BLaER1 treated with 17β-estradiol and CSF1 and Interleukin-3, amounts not matched to agents 10 nM and 100 nM (cell line): ENCODE results near the gene FPR2.

ENCODE experiments used
- H3K27ac ChIP-seq, 11 experiments: shearing (Covaris generic); formaldehyde crosslinking; 2 replicates each; pipeline ENCODE4 v1.8.1; 2022
- H3K27me3 ChIP-seq, 11 experiments: shearing (Covaris generic); formaldehyde crosslinking; 2 replicates each; pipeline ENCODE4 v1.8.1; 2022
- H3K36me3 ChIP-seq, 11 experiments: shearing (Covaris generic); formaldehyde crosslinking; 2 replicates each; pipeline ENCODE4 v1.8.1; 2022
- H3K4me1 ChIP-seq, 10 experiments: shearing (Covaris generic); formaldehyde crosslinking; 2 replicates each; pipeline ENCODE4 v1.8.1; 2022
- H3K4me2 ChIP-seq, 11 experiments: shearing (Covaris generic); formaldehyde crosslinking; 2 replicates each; pipeline ENCODE4 v1.8.1; 2022
- H3K4me3 ChIP-seq, 10 experiments: shearing (Covaris generic); formaldehyde crosslinking; 2 replicates each; pipeline ENCODE4 v1.8.1; 2022
- H3K9ac ChIP-seq, 11 experiments: shearing (Covaris generic); formaldehyde crosslinking; 2 replicates each; pipeline ENCODE4 v1.8.1; 2022
- H3K9me3 ChIP-seq, 11 experiments: shearing (Covaris generic); formaldehyde crosslinking; replicated peaks in 1 of 11; 2 replicates each; pipeline ENCODE4 v1.8.1; 2022
- H4K20me1 ChIP-seq, 11 experiments: shearing (Covaris generic); formaldehyde crosslinking; 2 replicates each; pipeline ENCODE4 v1.8.1; 2022
- Cebpa-rat ChIP-seq, 11 experiments: shearing (Covaris generic); IDR thresholded peaks; 2 replicates each; pipeline ENCODE4 v1.8.1; 2022

FPR2 gene

DNA sequence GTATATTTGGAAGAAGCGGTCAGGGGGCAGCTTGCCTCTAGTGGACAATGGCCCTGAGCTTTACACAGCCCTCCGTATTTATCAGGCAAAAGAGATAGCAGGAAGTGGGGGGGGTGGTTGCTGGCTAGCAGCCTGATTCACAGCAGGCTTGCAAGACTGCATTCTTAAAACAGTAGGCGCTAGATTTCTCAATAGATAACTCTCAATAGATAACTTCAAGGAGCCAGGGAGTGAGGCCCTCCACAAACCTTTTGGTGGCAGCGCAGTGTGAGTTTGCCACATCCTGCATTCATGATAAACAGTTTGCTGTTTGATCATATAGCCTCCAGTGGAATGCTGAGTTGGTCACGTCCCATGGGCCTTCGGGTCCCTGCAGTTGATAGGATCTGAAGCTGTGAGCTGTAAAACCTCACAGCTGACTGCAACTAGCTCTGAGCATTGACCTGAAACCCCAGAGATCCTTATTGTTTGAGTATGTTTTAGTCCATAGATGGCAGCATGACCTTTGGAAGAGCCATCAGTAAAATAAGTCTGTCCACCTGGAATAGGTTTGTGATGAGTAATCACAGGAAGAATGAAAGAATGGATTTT is 46.2 kb downstream of the FPR2 start:
- peak overlapping the region; percentile 60 to 84 (median 77) for H3K4me2 ChIP-seq
- H3K4me3 ChIP-seq = no peak overlapping the region
- no peaks in the 10 kb centered on the region for H3K27me3 ChIP-seq
- peaks cover 0 to 18% (median 10%) of the 10 kb centered on the region in 11 experiments; a peak in 13 of 22 replicates for H3K36me3 ChIP-seq
- peaks cover 12 to 63% (median 29%) of the 10 kb centered on the region in 11 experiments; a peak in 21 of 22 replicates for H3K9me3 ChIP-seq
- H4K20me1 ChIP-seq = no peaks in the 10 kb centered on the region
- peak overlapping the region; percentile 4 to 71 (median 49); a peak in 14 of 22 replicates for H3K9ac ChIP-seq
- H3K27ac ChIP-seq = peak overlapping the region; percentile 44 to 95 (median 78); a peak in 21 of 22 replicates
- peaks cover 53 to 99% (median 59%) of the 10 kb centered on the region in 10 experiments for H3K4me1 ChIP-seq
- TF ChIP-seq Cebpa-rat (IDR thresholded peaks at IDR 0.05) = peak in 6 of 11 experiments; percentile 23 to 92 (median 73); a peak in 9 of 22 replicates

DNA sequence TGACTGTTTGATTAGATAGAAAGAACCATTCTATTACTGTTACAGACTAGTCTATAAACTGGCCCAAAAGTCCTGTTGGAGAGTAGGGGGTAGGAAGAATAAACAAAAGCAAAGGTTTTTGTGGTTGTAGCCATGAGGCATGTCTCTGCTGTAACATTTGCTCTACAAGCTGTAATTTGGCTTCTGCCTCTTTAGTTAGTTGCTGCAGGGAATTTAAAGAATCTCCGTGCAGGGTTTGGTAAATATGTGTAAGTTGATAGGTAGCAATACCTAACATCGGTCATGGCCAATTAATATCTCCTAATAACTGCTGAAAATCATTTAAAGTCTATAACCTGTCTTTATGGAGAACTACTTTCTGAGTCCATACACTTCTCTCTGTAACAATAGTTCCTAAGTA is 46.9 kb downstream of the FPR2 start:
- Histone ChIP-seq H3K9me3 (peaks cover 16 to 68% (median 35%) of the 10 kb centered on the region in 11 experiments), H3K27ac (peak overlapping the region in 10 of 11 experiments; percentile 52 to 95 (median 68); a peak in 21 of 22 replicates), H3K4me1 (peaks cover 53 to 99% (median 59%) of the 10 kb centered on the region in 10 experiments), H3K27me3 (no peaks in the 10 kb centered on the region), H3K4me3 (no peak overlapping the region), H3K36me3 (peaks cover 0 to 19% (median 12%) of the 10 kb centered on the region in 11 experiments; a peak in 13 of 22 replicates), H3K4me2 (peak overlapping the region; percentile 60 to 84 (median 77)), H3K9ac (peak overlapping the region in 5 of 11 experiments; percentile 1 to 46 (median 16); a peak in 2 of 22 replicates), H4K20me1 (no peaks in the 10 kb centered on the region)
- TF ChIP-seq Cebpa-rat (IDR thresholded peaks at IDR 0.05) = no peak

DNA sequence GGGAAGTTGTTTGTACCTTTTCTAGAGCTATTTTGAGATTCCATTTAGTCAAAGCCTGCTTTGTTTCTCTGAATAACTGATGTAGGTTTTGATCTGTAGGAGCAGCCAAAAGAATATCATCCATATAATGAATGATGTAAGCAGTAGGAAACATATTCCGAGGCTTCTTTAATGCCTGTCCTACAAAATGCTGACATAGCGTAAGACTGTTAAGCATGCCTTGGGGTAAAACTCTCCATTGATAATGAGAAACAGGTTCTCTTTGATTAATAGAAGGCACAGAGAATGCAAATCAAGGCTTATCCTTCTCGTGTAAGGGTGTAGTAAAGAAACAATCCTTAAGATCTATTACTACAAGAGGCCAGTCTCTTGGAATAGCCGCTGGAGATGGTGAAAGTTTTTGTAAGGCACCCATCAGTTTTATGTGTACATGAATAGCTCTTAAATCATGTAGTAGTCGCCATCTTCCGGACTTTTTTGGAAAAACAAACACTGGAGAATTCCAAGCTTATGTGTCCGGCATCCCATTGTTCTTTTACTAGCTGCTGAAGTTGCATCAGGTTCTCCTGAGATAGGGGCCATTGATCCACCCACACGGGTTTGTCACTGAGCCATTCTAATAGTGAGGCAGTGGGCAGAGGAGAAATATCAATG is 47.5 kb downstream of the FPR2 start:
- peaks cover 0 to 23% (median 15%) of the 10 kb centered on the region in 11 experiments; a peak in 15 of 22 replicates for H3K36me3 ChIP-seq
- peaks cover 21 to 73% (median 40%) of the 10 kb centered on the region in 11 experiments for H3K9me3 ChIP-seq
- 0 out of 22 replicates have a peak overlapping the region, but pooled peaks of 1 of the 11 experiments have one; percentile 46 for H3K9ac ChIP-seq
- TF ChIP-seq Cebpa-rat (IDR thresholded peaks at IDR 0.05) = no peak
- no peaks in the 10 kb centered on the region for H4K20me1 ChIP-seq
- no peak overlapping the region for H3K4me3 ChIP-seq
- peak overlapping the region in 9 of 11 experiments; percentile 6 to 95 (median 69); a peak in 11 of 22 replicates for H3K27ac ChIP-seq
- H3K4me2 ChIP-seq = peak overlapping the region; percentile 60 to 84 (median 77); a peak in 21 of 22 replicates
- no peaks in the 10 kb centered on the region for H3K27me3 ChIP-seq
- H3K4me1 ChIP-seq = peaks cover 49 to 97% (median 54%) of the 10 kb centered on the region in 10 experiments

DNA sequence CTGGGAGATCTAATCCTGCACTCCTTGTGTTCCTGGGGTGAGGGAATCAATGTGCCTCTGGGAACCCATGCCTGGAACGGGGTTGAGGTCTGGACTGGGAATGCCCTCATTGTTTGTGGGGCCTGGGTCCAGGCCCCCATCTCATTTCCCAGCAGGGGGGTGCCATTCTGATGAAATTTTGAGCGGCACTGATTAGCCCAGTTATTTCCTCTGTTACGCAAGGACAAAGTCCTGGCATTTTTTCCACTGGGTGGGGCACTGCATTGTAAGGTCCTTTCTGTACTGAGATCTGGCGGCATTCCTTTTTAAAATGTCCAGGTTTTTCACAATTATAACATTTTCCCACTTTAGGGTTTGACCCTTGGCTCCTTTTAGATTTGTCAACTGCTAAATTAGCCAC is 48.8 kb downstream of the FPR2 start:
- H3K4me3 ChIP-seq = no peak overlapping the region
- TF ChIP-seq Cebpa-rat (IDR thresholded peaks at IDR 0.05) = 0 out of 22 replicates have a peak, but pooled peaks of 1 of the 11 experiments have one; percentile 14

DNA sequence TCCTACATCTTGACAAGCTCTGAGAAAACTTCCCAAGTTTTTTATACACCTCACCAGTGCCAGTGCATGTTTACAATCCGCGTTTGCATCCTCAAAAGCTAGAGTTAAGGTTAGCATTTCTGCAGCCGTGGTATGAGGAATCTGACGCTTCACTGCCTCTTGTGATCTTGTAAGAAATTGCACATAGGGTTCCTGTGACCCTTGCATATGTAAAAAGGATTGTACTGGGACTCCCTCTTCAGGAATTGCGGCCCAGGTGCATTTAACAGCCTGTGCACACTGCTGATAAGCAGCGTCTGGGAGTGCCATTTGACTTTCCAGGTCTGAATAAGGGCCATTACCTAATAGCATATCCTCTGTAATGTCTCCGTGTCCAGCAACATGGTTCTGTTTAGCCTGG is 49.2 kb downstream of the FPR2 start:
- TF ChIP-seq Cebpa-rat (IDR thresholded peaks at IDR 0.05) = no peak
- Histone ChIP-seq H3K4me1 (peaks cover 31 to 97% (median 38%) of the 10 kb centered on the region in 10 experiments), H3K27ac (peak overlapping the region in 2 of 11 experiments; percentile 94 to 95; a peak in 3 of 22 replicates), H3K9ac (no peak overlapping the region; a peak in 1 of 22 replicates), H3K36me3 (peaks cover 0 to 30% (median 19%) of the 10 kb centered on the region in 11 experiments; a peak in 15 of 22 replicates), H3K4me3 (no peak overlapping the region), H4K20me1 (no peaks in the 10 kb centered on the region), H3K27me3 (no peaks in the 10 kb centered on the region), H3K4me2 (peak overlapping the region in 4 of 11 experiments; percentile 24 to 84 (median 66); a peak in 7 of 22 replicates), H3K9me3 (peaks cover 32 to 83% (median 57%) of the 10 kb centered on the region in 11 experiments)

More for the DNA sequence above, 48.8 kb downstream of the FPR2 start:
- Histone ChIP-seq H3K36me3 (peaks cover 0 to 30% (median 19%) of the 10 kb centered on the region in 11 experiments; a peak in 15 of 22 replicates), H3K4me1 (peaks cover 36 to 97% (median 42%) of the 10 kb centered on the region in 10 experiments), H3K4me2 (peak overlapping the region in 5 of 11 experiments; percentile 17 to 84 (median 48); a peak in 9 of 22 replicates), H4K20me1 (no peaks in the 10 kb centered on the region), H3K9ac (no peak overlapping the region), H3K9me3 (peaks cover 35 to 83% (median 53%) of the 10 kb centered on the region in 11 experiments), H3K27me3 (no peaks in the 10 kb centered on the region), H3K27ac (peak overlapping the region in 3 of 11 experiments; percentile 11 to 95 (median 66); a peak in 4 of 22 replicates)

DNA sequence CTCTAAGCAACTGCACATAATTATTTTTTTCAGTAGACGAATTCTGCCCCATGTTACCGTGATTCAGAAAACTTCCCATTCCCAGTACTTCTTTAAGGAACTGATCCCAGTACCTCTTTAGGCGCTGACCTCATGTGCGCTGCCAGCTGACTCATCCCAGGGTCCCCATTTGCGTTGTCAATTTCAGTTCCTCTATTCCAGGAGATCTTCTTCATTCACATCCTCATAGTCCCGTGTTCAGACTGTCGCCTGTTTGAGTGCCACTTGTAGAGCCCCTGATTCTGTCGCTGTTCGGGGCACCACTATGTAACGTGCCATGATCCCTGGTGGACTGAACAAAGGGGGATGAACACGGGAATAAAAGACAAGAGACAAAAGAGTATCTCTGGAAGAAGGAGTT is 50.4 kb downstream of the FPR2 start:
- Histone ChIP-seq H4K20me1 (no peaks in the 10 kb centered on the region), H3K4me2 (peak overlapping the region in 5 of 11 experiments; percentile 16 to 84 (median 48); a peak in 9 of 22 replicates), H3K4me3 (peak overlapping the region in 1 of 10 experiments; percentile 1; a peak in 1 of 20 replicates), H3K27ac (peak overlapping the region in 4 of 11 experiments; percentile 52 to 95 (median 85); a peak in 8 of 22 replicates), H3K36me3 (peaks cover 0 to 33% (median 19%) of the 10 kb centered on the region in 11 experiments; a peak in 14 of 22 replicates), H3K27me3 (no peaks in the 10 kb centered on the region), H3K4me1 (peaks cover 20 to 97% (median 26%) of the 10 kb centered on the region in 10 experiments), H3K9me3 (peaks cover 23 to 83% (median 68%) of the 10 kb centered on the region in 11 experiments), H3K9ac (peak overlapping the region in 3 of 11 experiments; percentile 52 to 80 (median 75); a peak in 6 of 22 replicates)
- no peak for TF ChIP-seq Cebpa-rat (IDR thresholded peaks at IDR 0.05)

DNA sequence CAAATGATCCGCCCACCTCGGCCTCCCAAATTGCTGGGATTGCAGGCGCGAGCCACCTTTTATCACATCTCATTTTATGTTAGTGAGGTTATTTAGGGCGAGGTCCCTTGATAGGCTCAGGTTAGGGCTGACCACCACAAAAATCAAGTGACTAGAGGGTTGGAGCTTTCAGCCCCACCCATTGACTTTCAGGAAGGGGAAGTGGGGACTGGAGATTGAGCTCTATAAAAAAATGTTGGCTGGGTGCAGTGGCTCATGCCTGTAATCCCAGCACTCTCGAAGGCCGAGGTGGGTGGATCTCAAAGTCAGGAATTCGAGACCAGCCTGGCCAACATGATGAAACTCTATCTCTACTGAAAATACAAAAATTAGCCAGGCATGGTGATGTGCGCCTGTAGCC is 54.1 kb downstream of the FPR2 start:
- H3K27me3 ChIP-seq = no peaks in the 10 kb centered on the region
- peaks cover 4 to 97% (median 7%) of the 10 kb centered on the region in 10 experiments; a peak in 17 of 20 replicates for H3K4me1 ChIP-seq
- H3K4me3 ChIP-seq = no peak overlapping the region
- H3K9me3 ChIP-seq = peaks cover 23 to 89% (median 68%) of the 10 kb centered on the region in 11 experiments
- H3K36me3 ChIP-seq = peaks cover 0 to 33% (median 15%) of the 10 kb centered on the region in 11 experiments; a peak in 14 of 22 replicates
- no peak for TF ChIP-seq Cebpa-rat (IDR thresholded peaks at IDR 0.05)
- no peak overlapping the region for H3K9ac ChIP-seq
- peak overlapping the region in 3 of 11 experiments; percentile 80 to 96 (median 95); a peak in 5 of 22 replicates for H3K27ac ChIP-seq
- no peaks in the 10 kb centered on the region for H4K20me1 ChIP-seq
- H3K4me2 ChIP-seq = peak overlapping the region in 4 of 11 experiments; percentile 6 to 87 (median 48); a peak in 5 of 22 replicates

DNA sequence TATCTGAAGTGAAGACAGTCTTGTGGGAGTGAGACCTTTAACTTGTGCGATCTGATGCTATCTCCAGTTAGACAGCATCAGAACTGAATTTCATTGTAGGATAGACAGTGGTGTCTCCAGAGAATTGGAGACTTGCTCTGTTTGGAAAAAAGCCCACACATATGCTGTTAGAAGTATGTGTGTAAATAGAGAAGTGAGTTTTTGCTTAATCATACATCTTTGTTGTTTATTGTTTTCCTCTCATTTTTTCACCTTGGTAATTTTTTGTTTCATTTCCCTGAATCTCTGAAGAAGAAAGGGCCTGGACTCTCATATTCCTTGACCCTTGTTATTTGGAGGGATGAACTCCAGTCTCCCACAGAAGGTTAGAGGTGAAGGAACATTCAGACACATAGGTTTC is 55.7 kb downstream of the FPR2 start:
- Histone ChIP-seq H3K36me3 (peaks cover 0 to 28% (median 6%) of the 10 kb centered on the region in 11 experiments; a peak in 9 of 22 replicates), H3K4me3 (no peak overlapping the region), H3K27ac (peak overlapping the region in 5 of 11 experiments; percentile 39 to 96 (median 80); a peak in 9 of 22 replicates), H3K9ac (peak overlapping the region in 3 of 11 experiments; percentile 43 to 80 (median 78); a peak in 6 of 22 replicates), H3K4me2 (peak overlapping the region in 5 of 11 experiments; percentile 7 to 87 (median 48); a peak in 9 of 22 replicates), H3K4me1 (peaks cover 8 to 99% (median 17%) of the 10 kb centered on the region in 10 experiments; a peak in 17 of 20 replicates), H3K9me3 (peaks cover 23 to 88% (median 60%) of the 10 kb centered on the region in 11 experiments), H4K20me1 (no peaks in the 10 kb centered on the region), H3K27me3 (no peaks in the 10 kb centered on the region)
- TF ChIP-seq Cebpa-rat (IDR thresholded peaks at IDR 0.05) = no peak
